Activated T-helper 2 cell treated with anti-CD3 and anti-CD28 coated beads, Interferon-gamma antibody, Interleukin-2, Interleukin-4, amounts not matched to agents 10 μg/mL and 5 μg/mL and 100 μg/mL, durations not matched to agents 14 hours and 24 hours and 36 hours (primary cell): ENCODE results near the gene TBC1D3B. TPM values are rescaled to one million over a fixed set of nuclear protein-coding genes. Genes with fewer than 3 reads are reported as not detected.

Source experiments
- DNase-seq: peaks from one replicate; pipeline ENCODE4 v3.0.0; 2021; ENCODE audit warnings: low spot score
- H3K27ac Mint-ChIP-seq: one replicate; pipeline ENCODE4 v1.8.0; 2021; ENCODE audit warnings: mixed read lengths
- H3K27me3 Mint-ChIP-seq: one replicate; pipeline ENCODE4 v1.8.0; 2021; ENCODE audit warnings: low read depth, mixed read lengths
- H3K36me3 Mint-ChIP-seq: one replicate; pipeline ENCODE4 v1.8.0; 2021; ENCODE audit warnings: low read depth, mixed read lengths
- H3K4me1 Mint-ChIP-seq: one replicate; pipeline ENCODE4 v1.8.0; 2021; ENCODE audit warnings: low read depth, mixed read lengths
- H3K4me3 Mint-ChIP-seq: one replicate; pipeline ENCODE4 v1.8.0; 2021; ENCODE audit warnings: low read depth, mild to moderate bottlenecking, moderate library complexity, mixed read lengths
- H3K9me3 Mint-ChIP-seq: one replicate; pipeline ENCODE4 v1.8.0; 2021; ENCODE audit warnings: mixed read lengths
- intact Hi-C: fragments of 100-400 bp; cut with micrococcal nuclease; formaldehyde crosslinking; loops from one replicate; pipeline ENCODE4 v1.15.1; 2023
- total RNA-seq: library from RNA; stranded (reverse); gene quantifications from 2 replicates; pipeline ENCODE4 v1.2.3, GENCODE V29; 2022

TBC1D3B gene
- total RNA-seq, 1 donor from 2014 or later: 10.0 TPM

DNA sequence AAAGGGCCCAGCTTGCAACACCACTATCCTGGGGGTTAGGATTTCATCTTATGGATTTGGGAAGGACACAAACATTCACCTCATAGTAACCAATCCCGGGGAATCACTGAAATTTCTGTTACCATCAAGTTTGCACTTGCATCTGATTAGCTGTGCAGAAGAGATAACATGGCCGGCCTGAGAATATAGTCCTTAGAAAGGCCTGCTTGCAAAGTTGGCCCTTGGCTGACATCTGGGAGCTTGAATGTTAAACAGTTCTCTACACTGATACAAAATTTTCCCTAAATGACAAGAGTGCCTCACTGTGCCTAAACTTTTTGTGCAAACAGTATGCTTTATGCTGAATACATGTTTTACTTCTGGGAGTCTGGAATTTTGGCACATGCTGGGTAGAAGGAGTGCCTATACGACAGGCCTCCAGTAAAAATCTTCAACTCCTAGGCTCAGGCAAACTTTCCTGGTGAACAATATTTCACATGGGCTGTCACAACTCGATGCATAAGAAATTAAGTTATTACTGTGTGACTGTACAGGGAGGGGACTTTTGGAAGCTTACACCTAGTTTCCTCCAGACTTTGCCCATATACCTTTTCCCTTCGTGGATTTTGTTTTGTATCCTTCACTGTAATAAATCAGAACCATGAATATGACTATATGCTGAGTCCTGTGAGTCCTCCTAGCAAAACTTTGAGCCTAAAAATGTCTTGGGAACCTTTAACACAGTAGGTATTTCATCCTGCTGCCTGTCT lies 31.3 kb downstream of the TBC1D3B start:
- DNase-seq: no peak
- Mint-ChIP-seq H3K4me1 (peaks cover 1% of the 10 kb centered on the region), H3K9me3 (no peaks in the 10 kb centered on the region), H3K36me3 (no peaks in the 10 kb centered on the region), H3K4me3 (no peak overlapping the region), H3K27ac (no peak overlapping the region), H3K27me3 (peaks cover 22% of the 10 kb centered on the region)
- intact Hi-C loops: loop anchor here (5.0 kb wide), 1 partner anchor 73 kb away; no protein-coding TSS in a partner anchor

- Mint-ChIP-seq H3K4me1 (peaks cover 1% of the 10 kb centered on the region), H3K9me3 (no peaks in the 10 kb centered on the region), H3K4me3 (no peak overlapping the region), H3K27ac (no peak overlapping the region), H3K36me3 (no peaks in the 10 kb centered on the region), H3K27me3 (peaks cover 19% of the 10 kb centered on the region)
- intact Hi-C loops: no loop called here
- no peak for DNase-seq
These were observed 32.4 kb downstream of the TBC1D3B start for GRCh38 chr17:36144014-36144413.

GRCh38 chr17:36142806-36143205 lies 33.6 kb downstream of the TBC1D3B start:
- intact Hi-C loops: no loop called here
- H3K9me3 Mint-ChIP-seq: no peaks in the 10 kb centered on the region
- H3K4me3 Mint-ChIP-seq: no peak overlapping the region

GRCh38 chr17:36142235-36142634 lies 34.2 kb downstream of the TBC1D3B start:
- peaks cover 17% of the 10 kb centered on the region for H3K27me3 Mint-ChIP-seq
- no peak overlapping the region for H3K4me3 Mint-ChIP-seq
- DNase-seq: no peak
- H3K36me3 Mint-ChIP-seq: no peaks in the 10 kb centered on the region
- intact Hi-C loops: no loop called here
- no peaks in the 10 kb centered on the region for H3K9me3 Mint-ChIP-seq
- H3K4me1 Mint-ChIP-seq: no peaks in the 10 kb centered on the region
- H3K27ac Mint-ChIP-seq: no peak overlapping the region

More at GRCh38 chr17:36142806-36143205, 33.6 kb downstream of the TBC1D3B start:
- DNase-seq: no peak
- Mint-ChIP-seq H3K27ac (no peak overlapping the region), H3K27me3 (peaks cover 17% of the 10 kb centered on the region), H3K36me3 (no peaks in the 10 kb centered on the region), H3K4me1 (no peaks in the 10 kb centered on the region)

GRCh38 chr17:36136439-36136838 lies 40.0 kb downstream of the TBC1D3B start:
- no peak overlapping the region for H3K27ac Mint-ChIP-seq
- H3K27me3 Mint-ChIP-seq: peaks cover 16% of the 10 kb centered on the region
- no peaks in the 10 kb centered on the region for H3K4me1 Mint-ChIP-seq
- no peak overlapping the region for H3K4me3 Mint-ChIP-seq
- intact Hi-C loops: no loop called here
- DNase-seq: no peak
- H3K9me3 Mint-ChIP-seq: no peaks in the 10 kb centered on the region
- no peaks in the 10 kb centered on the region for H3K36me3 Mint-ChIP-seq

GRCh38 chr17:36136036-36136435 lies 40.4 kb downstream of the TBC1D3B start:
- H3K4me3 Mint-ChIP-seq: no peak overlapping the region
- H3K27me3 Mint-ChIP-seq: peaks cover 17% of the 10 kb centered on the region
- no peak overlapping the region for H3K27ac Mint-ChIP-seq
- H3K4me1 Mint-ChIP-seq: no peaks in the 10 kb centered on the region
- no peaks in the 10 kb centered on the region for H3K9me3 Mint-ChIP-seq
- intact Hi-C loops: no loop called here
- no peak for DNase-seq
- no peaks in the 10 kb centered on the region for H3K36me3 Mint-ChIP-seq

DNA sequence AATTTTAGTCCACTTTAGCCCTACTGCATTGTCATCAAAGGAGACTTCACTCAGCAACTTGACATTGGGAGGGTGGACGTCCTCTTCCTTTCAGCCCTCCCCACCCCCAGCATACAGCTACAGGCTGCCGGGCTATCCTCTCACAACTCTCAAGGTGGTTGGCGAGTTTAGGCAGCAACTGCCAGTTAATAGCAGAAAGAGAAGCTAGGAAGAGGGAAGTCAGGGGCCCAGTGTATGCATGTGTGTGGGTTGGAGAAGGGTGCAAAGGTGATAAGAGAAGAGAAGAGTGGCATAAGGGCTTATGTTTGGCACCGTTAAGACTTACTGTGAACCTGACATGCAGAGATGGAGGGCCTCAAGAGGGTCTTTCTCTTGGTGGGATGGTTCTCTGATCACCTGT lies 41.0 kb downstream of the TBC1D3B start:
- no peaks in the 10 kb centered on the region for H3K4me1 Mint-ChIP-seq
- H3K9me3 Mint-ChIP-seq: no peaks in the 10 kb centered on the region
- H3K27ac Mint-ChIP-seq: no peak overlapping the region
- peaks cover 14% of the 10 kb centered on the region for H3K27me3 Mint-ChIP-seq
- H3K4me3 Mint-ChIP-seq: no peak overlapping the region
- intact Hi-C loops: no loop called here
- H3K36me3 Mint-ChIP-seq: no peaks in the 10 kb centered on the region
- DNase-seq: no peak

DNA sequence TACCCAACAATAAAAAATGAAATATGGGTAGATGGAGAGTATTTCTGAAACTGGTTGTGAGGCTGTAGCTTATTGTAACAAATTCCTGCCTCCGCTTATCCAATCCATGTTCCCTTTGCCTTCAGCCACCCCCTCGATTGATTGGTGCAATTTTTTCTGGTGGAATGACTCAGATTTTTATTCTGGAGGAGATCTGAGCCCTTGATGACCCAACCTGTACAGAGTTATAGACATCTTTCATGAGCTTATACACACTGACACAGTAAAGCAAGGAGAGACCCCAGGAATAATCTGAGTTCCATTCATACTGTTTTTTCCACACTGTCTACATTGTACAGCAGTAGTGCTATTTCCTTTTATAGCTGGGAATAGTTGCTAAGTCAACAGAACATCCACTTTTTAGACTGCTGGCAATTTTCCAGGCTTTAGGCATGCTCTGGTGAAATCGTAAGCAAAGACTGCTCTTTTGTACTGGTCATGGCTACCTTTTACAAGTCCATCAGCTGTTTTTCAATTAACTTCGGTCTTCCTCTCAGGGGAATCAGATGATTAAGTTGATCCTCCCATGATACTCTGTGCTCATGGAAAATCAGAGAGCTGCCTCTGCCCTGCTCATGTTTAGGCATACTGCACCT lies 42.7 kb downstream of the TBC1D3B start:
- intact Hi-C loops: no loop called here
- no peaks in the 10 kb centered on the region for H3K4me1 Mint-ChIP-seq
- peaks cover 16% of the 10 kb centered on the region for H3K27me3 Mint-ChIP-seq
- H3K9me3 Mint-ChIP-seq: no peaks in the 10 kb centered on the region
- no peak overlapping the region for H3K27ac Mint-ChIP-seq
- no peak overlapping the region for H3K4me3 Mint-ChIP-seq
- H3K36me3 Mint-ChIP-seq: no peaks in the 10 kb centered on the region
- DNase-seq: no peak

DNA sequence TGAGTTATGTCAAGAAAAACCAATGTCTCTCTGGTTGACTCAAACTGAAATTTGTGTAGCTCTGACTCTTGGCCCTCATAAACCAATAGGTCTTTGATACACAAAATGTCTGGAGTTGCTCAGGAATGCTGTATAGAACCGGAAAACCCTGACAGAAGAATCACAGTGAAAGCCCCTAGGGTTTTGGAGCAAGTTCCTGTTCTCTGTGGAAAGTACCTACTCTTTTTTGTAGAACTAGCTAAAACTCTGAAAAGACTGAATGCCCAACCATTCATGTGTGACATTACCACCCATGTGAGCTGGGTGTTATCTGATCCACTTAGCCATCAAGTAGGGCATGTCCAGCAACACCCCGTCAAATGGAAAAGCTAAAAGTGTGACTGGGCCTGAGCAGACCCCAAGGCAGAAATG lies 44.0 kb downstream of the TBC1D3B start:
- Mint-ChIP-seq H3K36me3 (no peaks in the 10 kb centered on the region), H3K27ac (no peak overlapping the region), H3K4me1 (no peaks in the 10 kb centered on the region), H3K9me3 (no peaks in the 10 kb centered on the region), H3K27me3 (peaks cover 14% of the 10 kb centered on the region), H3K4me3 (no peak overlapping the region)
- intact Hi-C loops: no loop called here
- no peak for DNase-seq

DNA sequence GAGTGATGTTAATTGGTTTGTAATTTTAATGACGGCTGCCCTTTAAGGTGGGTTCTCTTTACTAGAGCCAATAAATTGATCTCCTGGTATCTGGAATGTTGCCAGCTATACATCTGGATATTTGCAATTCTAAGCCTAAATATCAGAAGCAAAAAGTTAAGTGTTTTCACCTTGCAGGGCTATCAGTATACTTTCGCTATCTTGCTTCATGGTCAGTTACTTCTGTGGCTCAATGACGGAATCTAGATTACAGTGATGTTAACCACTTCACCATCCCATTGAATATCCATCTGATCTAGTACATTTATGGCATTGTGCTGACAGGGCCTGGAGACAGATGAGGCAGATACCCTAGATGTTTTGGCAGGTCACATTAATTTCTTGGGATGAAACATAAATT lies 44.5 kb downstream of the TBC1D3B start:
- peaks cover 3% of the 10 kb centered on the region for H3K9me3 Mint-ChIP-seq
- DNase-seq: no peak
- no peaks in the 10 kb centered on the region for H3K36me3 Mint-ChIP-seq
- intact Hi-C loops: no loop called here
- no peak overlapping the region for H3K27ac Mint-ChIP-seq
- no peaks in the 10 kb centered on the region for H3K4me1 Mint-ChIP-seq
- peaks cover 11% of the 10 kb centered on the region for H3K27me3 Mint-ChIP-seq
- no peak overlapping the region for H3K4me3 Mint-ChIP-seq

- DNase-seq: no peak
- H3K4me3 Mint-ChIP-seq: no peak overlapping the region
- no peak overlapping the region for H3K27ac Mint-ChIP-seq
- H3K36me3 Mint-ChIP-seq: no peaks in the 10 kb centered on the region
- no peaks in the 10 kb centered on the region for H3K4me1 Mint-ChIP-seq
- peaks cover 11% of the 10 kb centered on the region for H3K27me3 Mint-ChIP-seq
- intact Hi-C loops: no loop called here
- H3K9me3 Mint-ChIP-seq: peaks cover 8% of the 10 kb centered on the region
These were observed 45.0 kb downstream of the TBC1D3B start for GRCh38 chr17:36131421-36131820.

- Mint-ChIP-seq H3K9me3 (peaks cover 18% of the 10 kb centered on the region), H3K27me3 (peaks cover 11% of the 10 kb centered on the region), H3K4me1 (no peaks in the 10 kb centered on the region), H3K36me3 (no peaks in the 10 kb centered on the region), H3K27ac (no peak overlapping the region), H3K4me3 (no peak overlapping the region)
- no peak for DNase-seq
- intact Hi-C loops: no loop called here
These were observed 46.1 kb downstream of the TBC1D3B start for GRCh38 chr17:36130346-36130745.

DNA sequence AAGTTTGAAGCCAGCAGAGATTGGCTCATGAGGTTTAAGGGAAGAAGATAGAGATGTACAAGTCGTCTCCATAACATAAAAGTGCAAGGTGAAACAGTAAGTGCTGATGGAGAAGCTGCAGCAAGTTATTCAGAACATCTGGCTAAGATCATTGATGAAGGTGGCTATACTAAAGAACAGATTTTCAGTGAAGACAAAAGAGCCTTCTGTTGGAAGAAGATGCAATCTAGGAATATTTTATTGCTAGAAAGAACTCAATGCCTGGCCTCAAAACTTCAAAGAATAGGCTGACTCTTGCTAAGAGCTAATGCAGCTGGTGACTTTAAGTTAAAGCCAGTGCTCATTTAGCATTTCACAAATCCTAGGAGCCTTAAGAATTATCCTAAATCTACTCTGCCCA lies 46.8 kb downstream of the TBC1D3B start:
- Mint-ChIP-seq H3K36me3 (no peaks in the 10 kb centered on the region), H3K27ac (no peak overlapping the region), H3K9me3 (peaks cover 18% of the 10 kb centered on the region), H3K27me3 (peaks cover 11% of the 10 kb centered on the region), H3K4me1 (no peaks in the 10 kb centered on the region), H3K4me3 (no peak overlapping the region)
- DNase-seq: no peak
- intact Hi-C loops: no loop called here
